ENCODE measurements around the gene ECSCR.
"Not testable (repeated sequence)": the region's sequence is repeated elsewhere in the genome, so short reads cannot be mapped to it uniquely, and the experiment has no call there.

Gene ECSCR

GRCh38 chr5:139414581-139415130, 47.9 kb downstream of the ECSCR start:
- no peak overlapping the region for H3K4me3 ChIP-seq (ENCODE audit: low read length)
- no peak for DNase-seq (ENCODE audit: low read depth)
- TF ChIP-seq CTCF (IDR thresholded peaks at IDR 0.05; ENCODE audit: insufficient read depth, low read depth, low read length, missing control alignments) = no peak

- H3K4me3 ChIP-seq (ENCODE audit: low read length) = no peak overlapping the region
- DNase-seq (ENCODE audit: low read depth) = no peak
- no peak for TF ChIP-seq CTCF (IDR thresholded peaks at IDR 0.05; ENCODE audit: insufficient read depth, low read depth, low read length, missing control alignments)
Measured at GRCh38 chr5:139413963-139414362, 48.6 kb downstream of the ECSCR start.

- H3K4me3 ChIP-seq (ENCODE audit: low read length) = no peak overlapping the region
- DNase-seq (ENCODE audit: low read depth) = no peak
- TF ChIP-seq CTCF (IDR thresholded peaks at IDR 0.05; ENCODE audit: insufficient read depth, low read depth, low read length, missing control alignments) = no peak
Measured at GRCh38 chr5:139413153-139413552, 49.4 kb downstream of the ECSCR start.

GRCh38 chr5:139410993-139411828, 51.3 kb downstream of the ECSCR start:
- H3K4me3 ChIP-seq (ENCODE audit: low read length) = no peak overlapping the region
- DNase-seq (ENCODE audit: low read depth) = no peak
- TF ChIP-seq CTCF (IDR thresholded peaks at IDR 0.05; ENCODE audit: insufficient read depth, low read depth, low read length, missing control alignments) = no peak

- no peak for DNase-seq (ENCODE audit: low read depth)
- H3K4me3 ChIP-seq (ENCODE audit: low read length) = no peak overlapping the region
- no peak for TF ChIP-seq CTCF (IDR thresholded peaks at IDR 0.05; ENCODE audit: insufficient read depth, low read depth, low read length, missing control alignments)
Measured at GRCh38 chr5:139410121-139410992, 52.2 kb downstream of the ECSCR start.

GRCh38 chr5:139409116-139409515, 53.4 kb downstream of the ECSCR start:
- not testable (repeated sequence) for DNase-seq (ENCODE audit: low read depth); H3K4me3 ChIP-seq (ENCODE audit: low read length)

- no peak for TF ChIP-seq CTCF (IDR thresholded peaks at IDR 0.05; ENCODE audit: insufficient read depth, low read depth, low read length, missing control alignments)
- DNase-seq (ENCODE audit: low read depth) = no peak
- no peak overlapping the region for H3K4me3 ChIP-seq (ENCODE audit: low read length)
Measured at GRCh38 chr5:139408191-139408590, 54.4 kb downstream of the ECSCR start.

Data from epithelial cell of esophagus (primary cell).